ENCODE data around the gene CSTF1. TPM values are rescaled to one million over a fixed set of nuclear protein-coding genes. Genes with fewer than 3 reads are reported as not detected.

The CSTF1 gene
- total RNA-seq, result 32.9 and 39.6 TPM in 2 replicates
- 49.3 and 51.7 TPM in 2 replicates for polyA plus RNA-seq
- 38.8 and 41.4 TPM in 2 replicates for polyA plus RNA-seq (2011; cell fraction: cytosol; rRNA removed)
- polyA plus RNA-seq (2011; cell fraction: nucleus; rRNA removed), result 33.5 and 34.2 TPM in 2 replicates
- polyA plus RNA-seq (2012), result 33.9 and 43.3 TPM in 2 replicates
- polyA minus RNA-seq, result 81.1 and 103 TPM in 2 replicates
- 56.4 TPM for polyA minus RNA-seq (2011; cell fraction: cytosol; rRNA and poly(A)+ RNA removed)
- 19.8 and 31.0 TPM in 2 replicates for polyA minus RNA-seq (2011; cell fraction: nucleus; rRNA and poly(A)+ RNA removed)
- Bru-seq, nascent RNA, result percentile 80 among the genes with signal in this experiment
- percentile 73 among the genes with signal in this experiment for BruChase-seq, experiment 1, labeled RNA remaining after a 6-hour chase
- percentile 86 among the genes with signal in this experiment for BruChase-seq, experiment 2, labeled RNA remaining after a 2-hour chase
- long read RNA-seq, full-length matches to known transcripts, result 49 of 84 reads
- long read RNA-seq, partial matches to known transcripts, result 0 of 84 reads
- long read RNA-seq, other reads (novel, unspliced or antisense), result 35 of 84 reads

GRCh38 chr20:56392132-56392880, at the start of gene CSTF1, which contains the start of gene AURKA:
Gene CSTF1 (plus strand): TSS chr20:56392645. CDS start chr20:56395553, 2,908 bp downstream.
Gene AURKA (minus strand): TSS chr20:56392215. CDS start chr20:56388197, 4,018 bp downstream.
- FAIRE-seq (peak; percentile 98), DNase-seq (ENCODE audit: low read depth, low spot score) (peak; percentile 100)
- H3K27ac ChIP-seq (ENCODE audit: insufficient read depth, low read depth, low read length), result peak within 1 kb of the TSS; percentile 50
- H3K9me1 ChIP-seq (replicated peaks; ENCODE audit: control insufficient read depth, extremely low read depth, insufficient read depth, low read length), result no peaks in the 10 kb centered on the region
- H2AFZ ChIP-seq (ENCODE audit: low read depth, low read length), result peak within 1 kb of the TSS; percentile 80
- H3K4me3 ChIP-seq (replicated peaks in 1 of 3; ENCODE audit: insufficient read depth in 1 of 3, low read depth in 1 of 3, low read length in 3 of 3), result peak within 1 kb of the TSS; percentile 52 to 79 (median 78)
- peak within 1 kb of the TSS; percentile 82 for H3K4me2 ChIP-seq (ENCODE audit: insufficient read depth, low read length)
- ChIA-PET CTCF (interaction anchor here (0.8 to 1.8 kb wide), 6 partner anchors 9 to 35 kb away, joined by 3 to 6 read pairs (median 4); partner anchors contain the start of gene CASS4), POLR2A (interaction anchor here (0.9 to 1.5 kb wide), 2 partner anchors 8 to 34 kb away, joined by 4 to 6 read pairs; partner anchors contain the start of gene FAM210B)
- dilution Hi-C loops (cut with MboI; ENCODE audit: extremely low pct_ligation_motif_present, low sequenced_read_pairs), result no loop called here
- H3K9ac ChIP-seq (replicated peaks; ENCODE audit: extremely low read depth, insufficient read depth, low read length), result peak within 1 kb of the TSS; percentile 81
- TF ChIP-seq MYC (IDR thresholded peaks at IDR 0.05; ENCODE audit: low read depth, low read length), result peak; percentile 81
- no peak for TF ChIP-seq CTCF (IDR thresholded peaks at IDR 0.05; ENCODE audit: extremely low read depth in 1 of 2, insufficient read depth in 1 of 2, low read depth in 1 of 2, low read length in 2 of 2)
- peak; percentile 37 for TF ChIP-seq POLR2AphosphoS5 (IDR thresholded peaks at IDR 0.05; ENCODE audit: insufficient read depth, low read depth, low read length)
- TF ChIP-seq JUN (IDR thresholded peaks at IDR 0.05; ENCODE audit: borderline replicate concordance, insufficient read depth, insufficient read length, low read depth), result peak; percentile 5
- TF ChIP-seq POLR2A (IDR thresholded peaks at IDR 0.05; ENCODE audit: low read depth, low read length), result peak; percentile 51
- TF ChIP-seq FOS (IDR thresholded peaks at IDR 0.05; ENCODE audit: borderline replicate concordance, insufficient read depth, low read length), result no peak
- TF ChIP-seq GATA2 (IDR thresholded peaks at IDR 0.05; ENCODE audit: insufficient read depth, insufficient read length, low read depth, low read length), result no peak
- TF ChIP-seq MAX (IDR thresholded peaks at IDR 0.05; ENCODE audit: insufficient read depth, insufficient read length), result peak; percentile 67
- H4K20me1 ChIP-seq (replicated peaks; ENCODE audit: control insufficient read depth, extremely low read depth, insufficient read depth, low read length), result no peaks in the 10 kb centered on the region
- BruUV-seq (replicated peaks), result TSS peak; percentile 57
- H3K27me3 ChIP-seq (ENCODE audit: control insufficient read depth in 2 of 2, insufficient read depth in 2 of 2, low read length in 2 of 2), result no peaks in the 10 kb centered on the region
- peaks cover 66% of the 10 kb centered on the region for H3K79me2 ChIP-seq (ENCODE audit: control insufficient read depth, insufficient read depth, low read length)
- H3K9me3 ChIP-seq (replicated peaks; ENCODE audit: control insufficient read depth, insufficient read depth, low read length), result no peaks in the 10 kb centered on the region
- H3K4me1 ChIP-seq (ENCODE audit: control insufficient read depth, extremely low read depth, insufficient read depth, low read length), result peaks cover 14% of the 10 kb centered on the region
- H3K36me3 ChIP-seq (ENCODE audit: control insufficient read depth in 2 of 2, extremely low read depth in 1 of 2, insufficient read depth in 2 of 2, low read length in 2 of 2), result peaks cover 10 to 12% of the 10 kb centered on the region in 2 experiments
- intact Hi-C loops (cut with micrococcal nuclease), result loop anchor here (1.0 kb wide), 3 partner anchors 30 to 76 kb away; partner anchors contain the start of genes FAM210B and RTF2
